Measurements from ENCODE around the gene MYH10.
A peak's percentile ranks its signal among the peaks of the same experiment; 100 is the strongest.

The MYH10 gene

GRCh38 chr17:8444494-8444893 lies 186.0 kb downstream of the MYH10 start:
- no peak for DNase-seq (ENCODE audit: low read depth)

- DNase-seq (ENCODE audit: low read depth): no peak
These were observed 186.8 kb downstream of the MYH10 start for GRCh38 chr17:8443756-8444155.

GRCh38 chr17:8442310-8442709 lies 188.2 kb downstream of the MYH10 start:
- DNase-seq (ENCODE audit: low read depth): no peak

- DNase-seq (ENCODE audit: low read depth): no peak
These were observed 188.8 kb downstream of the MYH10 start for GRCh38 chr17:8441690-8442089.

GRCh38 chr17:8439681-8440080 lies 190.8 kb downstream of the MYH10 start:
- DNase-seq (ENCODE audit: low read depth): no peak

- DNase-seq (ENCODE audit: low read depth): no peak
These were observed 192.1 kb downstream of the MYH10 start for GRCh38 chr17:8438441-8438840.

- DNase-seq (ENCODE audit: low read depth): no peak
These were observed 193.7 kb downstream of the MYH10 start for GRCh38 chr17:8436844-8437171.

- DNase-seq (ENCODE audit: low read depth): peak; percentile 57
These were observed 194.2 kb downstream of the MYH10 start for GRCh38 chr17:8436169-8436843.

- peak; percentile 99 for DNase-seq (ENCODE audit: low read depth)
These were observed 195.0 kb downstream of the MYH10 start, which contains the start of gene NDEL1 for GRCh38 chr17:8435245-8436168. NDEL1 (plus strand) TSS chr17:8435884; CDS start chr17:8444272, 8,388 bp downstream.

- no peak for DNase-seq (ENCODE audit: low read depth)
These were observed 199.6 kb downstream of the MYH10 start for GRCh38 chr17:8430966-8431365.

GRCh38 chr17:8426802-8427201 lies 203.7 kb downstream of the MYH10 start:
- no peak for DNase-seq (ENCODE audit: low read depth)

GRCh38 chr17:8426094-8426720 lies 204.3 kb downstream of the MYH10 start:
- no peak for DNase-seq (ENCODE audit: low read depth)
